ENCODE measurements around the gene EXOSC10.

DNA sequence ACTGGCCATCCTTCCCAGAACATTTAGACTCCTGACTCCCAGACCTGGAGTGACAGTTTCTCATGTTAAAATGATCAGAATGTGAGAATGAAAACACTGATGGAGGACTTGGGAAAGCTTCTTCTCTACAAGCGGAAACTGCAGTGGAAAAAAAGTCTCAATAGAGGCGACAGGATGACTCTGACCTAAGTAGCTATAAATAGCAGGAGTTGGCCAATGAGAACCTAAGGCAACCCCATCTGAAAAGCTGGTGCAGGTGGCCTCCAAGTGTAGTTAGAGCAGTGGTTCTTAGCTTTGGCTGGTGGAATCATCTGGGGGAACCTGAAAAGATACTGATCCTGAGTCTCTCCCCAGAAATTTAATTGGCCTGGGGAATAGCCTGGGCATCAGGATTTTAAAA lies 44.2 kb upstream of the EXOSC10 start:
- TF ChIP-seq, protein P1, sequence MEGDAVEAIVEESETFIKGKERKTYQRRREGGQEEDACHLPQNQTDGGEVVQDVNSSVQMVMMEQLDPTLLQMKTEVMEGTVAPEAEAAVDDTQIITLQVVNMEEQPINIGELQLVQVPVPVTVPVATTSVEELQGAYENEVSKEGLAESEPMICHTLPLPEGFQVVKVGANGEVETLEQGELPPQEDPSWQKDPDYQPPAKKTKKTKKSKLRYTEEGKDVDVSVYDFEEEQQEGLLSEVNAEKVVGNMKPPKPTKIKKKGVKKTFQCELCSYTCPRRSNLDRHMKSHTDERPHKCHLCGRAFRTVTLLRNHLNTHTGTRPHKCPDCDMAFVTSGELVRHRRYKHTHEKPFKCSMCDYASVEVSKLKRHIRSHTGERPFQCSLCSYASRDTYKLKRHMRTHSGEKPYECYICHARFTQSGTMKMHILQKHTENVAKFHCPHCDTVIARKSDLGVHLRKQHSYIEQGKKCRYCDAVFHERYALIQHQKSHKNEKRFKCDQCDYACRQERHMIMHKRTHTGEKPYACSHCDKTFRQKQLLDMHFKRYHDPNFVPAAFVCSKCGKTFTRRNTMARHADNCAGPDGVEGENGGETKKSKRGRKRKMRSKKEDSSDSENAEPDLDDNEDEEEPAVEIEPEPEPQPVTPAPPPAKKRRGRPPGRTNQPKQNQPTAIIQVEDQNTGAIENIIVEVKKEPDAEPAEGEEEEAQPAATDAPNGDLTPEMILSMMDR (IDR thresholded peaks at IDR 0.05): no peak
- no peak for TF ChIP-seq POLR2A (IDR thresholded peaks at IDR 0.05)
- TF ChIP-seq EP300 (IDR thresholded peaks at IDR 0.05): no peak
